HCT116 (cell line): ENCODE measurements around the gene SAMD9.

Experiments
- CTCF ChIP-seq, 3 experiments: fragments of 200-600 bp in 1 of 3; sonication (generic) in 1 of 3; IDR thresholded peaks in 2 of 3; conservative IDR thresholded peaks in 1 of 3; 2 replicates each; pipeline ENCODE4 v1.5.1; 2012 to 2017; ENCODE audit warnings: low read depth in 2 of 3, low read length in 2 of 3, antibody characterized with exemption in 1 of 3, borderline replicate concordance in 1 of 3, control low read depth in 1 of 3, mild to moderate bottlenecking in 1 of 3, mixed read lengths in 1 of 3, mixed run types in 1 of 3, moderate library complexity in 1 of 3; ENCODE audit not compliant: insufficient read depth in 1 of 3
- POLR2AphosphoS5 ChIP-seq: IDR thresholded peaks from 2 replicates; pipeline ENCODE4 v1.6.1; 2011; ENCODE audit warnings: mild to moderate bottlenecking, low read depth, low read length, moderate library complexity
- SIN3A ChIP-seq: IDR thresholded peaks from 2 replicates; pipeline ENCODE4 v1.6.1; 2012; ENCODE audit warnings: low read depth
- TCF7L2 ChIP-seq: IDR thresholded peaks from 2 replicates; pipeline ENCODE4 v1.7.0; 2011; ENCODE audit warnings: borderline replicate concordance, inconsistent platforms; ENCODE audit not compliant: insufficient read depth, insufficient read length; ENCODE audit errors: extremely low read depth
- ZNF274 ChIP-seq: fragments of 200-500 bp; sonication (Bioruptor generic); IDR thresholded peaks from 2 replicates; pipeline ENCODE4 v1.6.1; 2014; ENCODE audit warnings: mild to moderate bottlenecking, low read depth, low read length, inconsistent platforms

GRCh38 chr7:93119191-93119905, 1.6 kb upstream of the SAMD9 start:
- no peak for TF ChIP-seq CTCF (IDR thresholded peaks at IDR 0.05 in 2 of 3, conservative IDR thresholded peaks at IDR 0.05 in 1 of 3; ENCODE audit: borderline replicate concordance in 1 of 3, insufficient read depth in 1 of 3, low read depth in 2 of 3, low read length in 2 of 3)
- TF ChIP-seq TCF7L2, result no peak
- TF ChIP-seq SIN3A, result no peak
- no peak for TF ChIP-seq POLR2AphosphoS5
- no peak for TF ChIP-seq ZNF274
